Measurements from ENCODE around the gene HS6ST2.

DNA sequence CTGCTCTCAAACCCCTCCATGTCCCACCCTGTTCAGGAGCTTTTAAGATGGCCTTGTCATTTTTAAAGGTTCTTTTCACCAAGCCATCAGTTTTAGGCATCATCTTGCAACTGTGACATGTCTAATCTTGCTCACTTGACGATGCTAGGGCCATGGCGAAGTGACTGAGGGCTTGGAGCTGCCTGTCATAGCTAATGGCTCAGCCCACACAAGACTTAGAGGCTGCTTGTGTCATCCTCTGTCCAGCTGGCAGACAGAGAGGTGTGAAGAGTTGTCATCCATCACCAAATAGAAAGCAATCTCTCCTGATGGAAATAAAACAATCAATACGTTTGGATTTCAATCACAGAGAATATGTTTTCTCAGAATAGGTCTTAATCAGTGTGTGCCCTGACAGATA lies 194.9 kb downstream of the HS6ST2 start:
- TF ChIP-seq CTCF (conservative IDR thresholded peaks at IDR 0.05) = no peak
- no peak for TF ChIP-seq ZFX (IDR thresholded peaks at IDR 0.05)
